HG02610 (cell line): ENCODE results near the gene TNFRSF19.
"Not testable (repeated sequence)": the region's sequence is repeated elsewhere in the genome, so short reads cannot be mapped to it uniquely, and the experiment has no call there.

Experiments
- ATAC-seq: cut with Tn5 transposase; IDR thresholded peaks from one replicate; pipeline ENCODE4 v1.9.1; 2021; ENCODE audit warnings: mild to moderate bottlenecking, moderate library complexity; ENCODE audit not compliant: unreplicated experiment

TNFRSF19 gene

GRCh38 chr13:23567906-23568460 lies 2.2 kb upstream of the TNFRSF19 start:
- no peak for ATAC-seq

GRCh38 chr13:23570921-23571315 lies 706 bp downstream of the TNFRSF19 start:
- ATAC-seq = no peak

GRCh38 chr13:23571431-23571830 lies 1.2 kb downstream of the TNFRSF19 start:
- ATAC-seq = no peak

GRCh38 chr13:23572836-23573235 lies 2.6 kb downstream of the TNFRSF19 start:
- no peak for ATAC-seq

GRCh38 chr13:23574421-23575145 lies 4.4 kb downstream of the TNFRSF19 start:
- no peak for ATAC-seq

- no peak for ATAC-seq
These were observed 5.4 kb downstream of the TNFRSF19 start for GRCh38 chr13:23575632-23576031.

GRCh38 chr13:23578411-23579071 lies 8.3 kb downstream of the TNFRSF19 start:
- ATAC-seq = peak; percentile 48

- peak; percentile 81 for ATAC-seq
These were observed 9.1 kb downstream of the TNFRSF19 start for GRCh38 chr13:23579072-23579895.

GRCh38 chr13:23579896-23580683 lies 9.9 kb downstream of the TNFRSF19 start:
- ATAC-seq = no peak

GRCh38 chr13:23580684-23581060 lies 10.5 kb downstream of the TNFRSF19 start:
- no peak for ATAC-seq

- ATAC-seq = no peak
These were observed 13.3 kb downstream of the TNFRSF19 start for GRCh38 chr13:23583491-23583890.

GRCh38 chr13:23584275-23584674 lies 14.1 kb downstream of the TNFRSF19 start:
- ATAC-seq = no peak

- no peak for ATAC-seq
These were observed 16.1 kb downstream of the TNFRSF19 start for GRCh38 chr13:23586336-23586735.

- ATAC-seq = no peak
These were observed 18.5 kb downstream of the TNFRSF19 start for GRCh38 chr13:23588666-23589065.

- ATAC-seq = no peak
These were observed 22.4 kb downstream of the TNFRSF19 start for GRCh38 chr13:23592596-23592995.

GRCh38 chr13:23593148-23593547 lies 22.9 kb downstream of the TNFRSF19 start:
- ATAC-seq = no peak

- ATAC-seq = not testable (repeated sequence)
These were observed 24.1 kb downstream of the TNFRSF19 start for GRCh38 chr13:23594290-23594689.

GRCh38 chr13:23598369-23598768 lies 28.2 kb downstream of the TNFRSF19 start:
- ATAC-seq = no peak

GRCh38 chr13:23599083-23599925 lies 29.1 kb downstream of the TNFRSF19 start:
- ATAC-seq = no peak

- ATAC-seq = no peak
These were observed 29.9 kb downstream of the TNFRSF19 start for GRCh38 chr13:23600100-23600499.
